Peyer's patch (tissue), 4 donors: ENCODE measurements around the gene CDH4.

Source experiments
- CTCF ChIP-seq, 6 experiments: fragments of 450-650 bp in 4 of 6; fragments of 200-600 bp in 2 of 6; sonication (generic) in 1 of 6; IDR thresholded peaks; one replicate each; pipeline ENCODE4 v1.5.1; 2017 to 2019; ENCODE audit warnings: antibody characterized with exemption in 6 of 6, mild to moderate bottlenecking in 3 of 6, moderate library complexity in 1 of 6
- POLR2A ChIP-seq, 2 donors: fragments of 450-650 bp; IDR thresholded peaks; one replicate each; pipeline ENCODE4 v1.5.1; 2017; ENCODE audit warnings: antibody characterized with exemption in 2 of 2, mild to moderate bottlenecking in 2 of 2, moderate library complexity in 2 of 2

- TF ChIP-seq POLR2A (IDR thresholded peaks at IDR 0.05) (no peak), CTCF (IDR thresholded peaks at IDR 0.05) (no peak)
Observed at GRCh38 chr20:61447952-61448351, 195.9 kb downstream of the CDH4 start.
